GM18526 (cell line): ENCODE results near the gene ZC3H7A.

Source experiments
- POLR2A ChIP-seq: IDR thresholded peaks from 3 replicates; pipeline ENCODE4 v1.6.1; 2011; ENCODE audit not compliant: insufficient read length; ENCODE audit errors: extremely low read depth

The ZC3H7A gene

DNA sequence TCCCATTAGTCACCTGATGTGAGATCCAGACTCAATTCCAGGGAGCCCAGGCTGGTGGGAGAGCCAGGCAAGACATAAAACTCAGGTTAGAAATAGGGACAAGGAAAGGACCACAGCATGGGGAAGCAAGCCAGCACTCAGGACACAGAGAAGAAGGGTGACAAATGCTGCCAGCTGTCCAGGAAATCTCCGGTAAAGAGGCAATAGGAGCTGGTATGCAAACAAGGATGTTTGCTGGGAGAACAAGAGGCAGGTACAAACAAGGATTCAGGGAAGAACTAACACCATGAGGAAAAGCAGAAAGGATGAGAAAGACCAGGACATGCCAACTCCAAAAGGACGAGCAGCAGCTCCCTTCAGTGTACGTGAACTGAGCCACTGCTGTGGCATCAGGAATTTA is 44.2 kb downstream of the ZC3H7A start:
- no peak for TF ChIP-seq POLR2A

DNA sequence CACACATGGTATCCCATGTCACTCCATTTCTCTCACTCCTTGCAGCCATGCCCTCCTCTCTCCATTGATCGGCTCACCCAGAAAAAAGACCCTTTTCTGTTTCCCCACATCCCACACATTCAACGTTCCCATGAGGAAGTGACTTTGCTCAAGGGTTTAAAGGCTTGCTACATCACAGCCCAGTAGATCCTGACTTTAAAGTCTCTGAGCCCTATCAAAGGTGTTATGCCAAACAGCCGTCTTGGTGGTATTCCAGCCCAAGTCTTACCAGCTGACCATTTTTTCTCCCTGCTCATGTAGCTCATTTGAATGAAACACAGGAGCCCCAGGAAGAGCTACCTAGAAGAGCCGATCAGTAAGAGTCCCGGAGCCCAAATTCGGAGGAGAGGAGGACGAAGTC is 47.0 kb downstream of the ZC3H7A start:
- no peak for TF ChIP-seq POLR2A

DNA sequence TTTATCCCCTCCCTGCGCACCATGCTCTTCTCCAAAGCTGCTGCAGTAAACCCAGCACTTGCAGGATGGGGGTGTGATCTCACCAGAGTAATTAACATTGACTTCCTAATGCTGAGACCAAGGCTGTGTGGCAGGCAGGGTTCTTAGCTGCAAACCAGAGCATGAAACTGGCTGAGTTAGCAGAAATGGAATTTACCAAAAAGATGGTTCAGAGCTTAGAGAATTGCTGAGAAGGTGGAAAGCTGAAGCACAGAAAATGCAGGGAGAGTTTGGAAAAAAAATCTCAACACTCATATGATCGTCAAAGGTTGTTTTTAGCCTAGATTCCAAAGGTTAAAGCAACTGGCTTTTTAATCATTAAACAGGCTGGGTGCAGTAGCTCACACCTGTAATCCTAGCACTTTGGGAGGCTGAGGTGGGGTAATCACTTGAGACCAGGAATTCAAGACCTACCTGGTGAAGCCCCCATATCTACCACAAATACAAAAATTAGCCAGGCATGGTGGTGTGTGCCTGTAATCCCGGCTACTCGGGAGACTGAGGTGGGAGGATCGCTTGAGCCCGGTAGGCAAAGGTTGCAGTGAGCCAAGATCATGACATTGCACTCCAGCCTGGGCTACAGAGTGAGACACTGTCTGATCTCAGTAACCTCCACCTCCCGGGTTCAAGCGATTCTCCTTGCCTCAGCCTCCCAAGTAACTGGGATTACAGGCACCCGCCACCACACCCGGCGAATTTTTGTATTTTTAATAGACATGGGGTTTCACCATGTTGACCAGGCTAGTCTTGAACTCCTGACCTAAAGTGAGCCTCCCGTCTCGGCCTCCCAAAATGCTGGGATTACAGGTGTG is 48.4 kb downstream of the ZC3H7A start:
- TF ChIP-seq POLR2A = no peak

DNA sequence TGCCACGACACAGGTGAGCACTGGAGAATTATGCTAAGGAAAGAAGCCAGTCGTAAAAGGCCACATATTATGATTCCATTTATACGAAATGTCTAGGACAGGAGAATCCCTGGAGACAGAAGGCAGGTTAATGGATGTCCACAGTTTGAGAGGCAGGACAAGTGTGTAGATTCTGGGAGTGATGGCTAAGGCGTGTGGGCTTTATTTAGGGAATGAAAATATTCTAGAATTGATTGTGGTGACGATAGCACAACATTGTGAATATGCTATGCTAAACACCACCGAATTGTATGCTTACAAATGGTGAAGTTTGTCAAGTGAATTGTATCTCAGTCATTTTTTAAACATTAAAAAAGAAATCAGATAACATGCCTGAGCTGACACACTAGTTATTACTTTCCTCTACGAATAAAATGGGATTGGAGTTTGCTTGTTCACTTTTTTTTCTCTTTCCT is 49.1 kb downstream of the ZC3H7A start:
- no peak for TF ChIP-seq POLR2A

DNA sequence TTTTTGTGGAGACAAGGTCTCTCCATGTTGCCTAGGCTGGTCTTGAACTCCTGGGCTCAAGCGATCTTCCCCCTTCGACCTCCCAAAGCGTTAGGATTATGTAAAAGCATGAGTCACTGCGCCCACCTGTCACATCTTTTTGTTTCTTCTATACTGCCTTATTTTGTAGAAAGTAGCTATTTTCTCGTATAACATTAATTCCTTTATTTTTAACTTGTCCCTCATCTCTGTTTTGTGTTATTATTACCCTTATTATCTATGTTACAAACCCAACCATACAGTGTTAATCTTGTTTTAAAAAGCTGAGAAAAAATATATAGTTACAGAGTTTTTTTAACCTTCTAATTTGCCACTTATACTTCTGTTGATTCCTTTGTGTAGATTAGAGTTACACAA is 53.0 kb downstream of the ZC3H7A start:
- no peak for TF ChIP-seq POLR2A

DNA sequence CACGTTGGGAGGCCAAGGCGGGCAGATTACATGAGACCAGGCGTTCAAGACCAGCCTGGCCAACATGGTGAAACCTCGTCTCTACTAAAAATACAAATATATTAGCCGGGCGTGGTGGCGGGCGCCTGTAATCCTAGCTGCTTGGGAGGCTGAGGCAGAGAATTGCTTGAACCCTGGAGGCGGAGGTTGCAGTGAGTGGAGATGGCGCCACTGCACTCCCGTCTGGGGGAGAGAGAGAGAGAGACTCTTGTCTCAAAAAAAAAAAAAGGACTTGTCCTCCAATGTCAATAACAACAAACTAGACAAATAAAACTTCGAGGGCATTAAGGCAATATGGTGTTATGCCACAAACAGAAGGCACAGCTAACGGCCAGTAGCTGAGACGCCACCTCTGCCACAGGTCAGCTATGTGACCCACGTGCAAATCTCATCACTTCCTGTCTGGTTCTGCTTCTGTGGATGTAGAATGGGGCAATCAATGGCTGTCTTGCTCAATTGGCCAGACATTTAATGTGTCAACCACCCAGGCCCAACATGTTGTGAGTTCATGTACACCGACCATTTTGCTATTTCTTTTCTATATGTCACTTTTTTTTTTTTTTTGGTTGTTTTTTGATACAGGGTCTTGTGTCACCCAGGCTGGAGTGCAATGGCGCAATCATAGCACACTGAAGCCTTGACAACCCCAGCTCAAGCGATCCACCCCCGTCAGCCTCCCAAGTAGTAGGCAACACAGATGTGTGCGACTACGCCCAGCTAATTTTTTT is 53.6 kb downstream of the ZC3H7A start:
- no peak for TF ChIP-seq POLR2A

DNA sequence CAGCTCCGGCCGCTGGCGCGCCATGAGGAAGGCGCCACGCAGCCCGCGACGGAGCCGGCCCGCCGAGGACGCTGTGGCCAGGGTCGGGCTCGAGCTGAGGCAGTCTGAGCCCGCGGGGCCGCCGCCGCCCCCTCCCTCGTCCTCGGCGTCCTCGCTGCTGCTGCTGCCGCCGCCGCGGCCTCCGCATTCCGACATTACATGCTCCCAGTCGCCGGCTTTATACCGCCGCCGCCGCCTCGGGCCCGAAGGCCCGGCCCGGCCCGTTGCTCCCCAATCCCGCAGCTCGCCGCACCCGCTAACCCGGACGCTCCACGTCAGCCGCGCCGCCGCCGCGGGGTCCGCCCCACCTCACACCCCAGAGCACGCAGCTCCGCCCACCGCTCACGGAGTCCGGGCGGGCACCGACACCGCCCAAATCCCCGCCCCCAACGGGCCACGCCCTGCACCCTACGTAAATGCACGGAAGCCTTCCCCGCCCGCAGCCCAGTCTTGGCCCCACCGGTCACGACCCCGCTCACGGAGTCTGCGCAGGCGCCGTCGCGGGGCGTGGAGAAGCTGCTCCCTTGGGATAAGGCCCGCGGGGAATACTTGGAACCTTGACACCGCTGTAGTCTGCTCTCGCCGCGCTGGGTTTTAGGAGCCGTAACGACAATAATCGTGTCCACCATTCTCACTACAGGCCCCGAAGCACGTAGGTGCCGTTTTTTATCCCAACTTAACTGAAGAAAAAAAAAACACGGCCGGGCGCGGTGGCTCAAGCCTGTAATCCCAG is 54.3 kb downstream of the ZC3H7A start, which contains the start of gene TXNDC11:
Gene TXNDC11 (minus strand): TSS at position 322 of the 772 bp plus-strand sequence. CDS start 127 bp downstream, at position 195.
- peak; percentile 91 for TF ChIP-seq POLR2A

DNA sequence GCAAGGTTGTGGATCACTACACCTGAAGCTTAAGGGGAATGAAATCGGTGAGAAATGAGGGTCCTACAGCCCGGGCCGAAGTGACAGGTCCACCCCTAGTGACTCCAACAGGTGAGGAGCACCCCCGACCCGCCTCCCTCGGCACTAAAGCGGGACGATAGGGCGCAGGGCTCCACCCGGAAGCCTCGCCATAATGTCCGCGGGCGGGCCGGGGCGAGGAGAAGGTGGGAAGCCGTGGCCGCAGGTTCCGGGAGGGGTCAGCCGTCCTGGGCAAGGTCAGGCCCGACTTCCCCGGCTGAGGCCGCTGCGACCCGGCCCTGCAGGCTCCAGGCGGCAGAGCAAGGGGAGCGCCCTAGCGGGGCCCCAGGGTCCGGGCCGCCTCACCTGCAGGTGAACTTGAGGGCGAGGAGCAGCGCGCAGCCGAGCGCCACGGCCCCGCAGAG is 54.9 kb downstream of the ZC3H7A start:
- no peak for TF ChIP-seq POLR2A

DNA sequence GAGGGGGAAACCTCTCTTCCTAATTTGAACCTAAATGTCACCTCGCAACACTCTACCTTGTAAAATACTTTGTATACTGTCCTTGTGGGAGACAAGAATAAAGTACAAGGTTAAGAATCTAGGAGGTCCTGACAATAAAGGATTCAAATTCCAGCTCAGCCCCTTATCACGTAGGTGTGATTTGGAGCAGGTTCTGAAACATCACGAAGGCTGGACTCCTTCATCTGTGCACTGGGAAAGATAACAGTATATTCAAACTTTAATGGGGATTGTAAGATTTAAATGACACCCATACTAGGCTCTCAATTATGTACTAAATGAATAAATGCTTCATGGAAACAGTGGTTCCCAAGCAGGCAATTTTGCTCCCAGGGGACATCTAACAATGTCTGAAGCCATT is 56.5 kb downstream of the ZC3H7A start:
- no peak for TF ChIP-seq POLR2A

DNA sequence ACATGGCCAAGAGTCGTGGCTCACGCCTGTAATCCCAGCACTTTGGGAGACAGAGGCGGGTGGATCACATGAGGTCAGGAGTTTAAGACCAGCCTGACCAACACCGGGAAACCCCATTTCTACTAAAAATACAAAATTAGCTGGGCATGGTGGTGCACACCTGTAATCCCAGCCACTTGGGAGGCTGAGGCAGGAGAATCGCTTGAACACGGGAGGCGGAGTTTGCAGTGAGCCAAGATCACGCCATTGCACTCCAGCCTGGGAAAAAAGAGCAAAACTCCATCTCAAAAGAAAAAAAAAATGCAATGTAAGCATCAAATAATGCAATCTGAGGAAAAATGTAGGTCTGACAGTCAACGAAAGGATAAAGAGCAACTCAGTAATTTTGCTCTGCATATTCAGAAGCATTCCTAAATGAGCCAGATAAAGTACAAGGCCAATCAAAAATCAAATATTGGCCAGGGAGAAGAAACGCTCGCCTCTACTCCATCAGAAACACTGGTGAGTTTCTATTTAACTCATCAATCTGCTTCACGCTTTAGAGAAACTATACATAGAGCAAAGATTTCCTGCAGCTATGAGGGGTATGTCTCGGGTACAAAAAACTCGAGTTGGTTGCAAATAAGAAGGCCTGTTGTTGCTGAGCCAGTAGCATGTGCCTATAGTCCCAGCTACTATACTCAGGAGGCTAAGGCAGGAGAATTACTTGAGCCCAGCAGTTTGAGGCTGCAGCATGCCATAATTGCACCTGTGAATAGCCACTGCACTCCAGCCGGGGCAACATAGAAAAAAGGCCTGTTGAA is 58.1 kb downstream of the ZC3H7A start:
- no peak for TF ChIP-seq POLR2A

DNA sequence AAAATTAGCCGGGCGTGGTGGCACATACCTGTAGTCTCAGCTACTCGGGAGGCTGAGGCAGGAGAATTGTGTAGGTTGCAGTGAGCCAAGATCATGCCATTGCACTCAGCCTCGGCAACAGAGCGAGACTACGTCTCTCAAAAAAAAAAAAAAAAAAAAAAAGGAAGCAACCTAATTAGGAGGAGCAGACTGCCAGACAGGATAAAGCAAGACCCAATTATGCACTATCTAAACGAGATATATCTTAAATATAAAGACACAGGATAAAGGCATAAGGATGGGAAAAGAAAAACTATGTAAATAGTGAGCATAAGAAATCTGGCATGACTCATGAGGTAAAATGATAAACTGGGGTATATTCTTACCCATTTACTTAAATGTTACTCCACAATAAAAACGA is 59.3 kb downstream of the ZC3H7A start:
- TF ChIP-seq POLR2A = no peak

DNA sequence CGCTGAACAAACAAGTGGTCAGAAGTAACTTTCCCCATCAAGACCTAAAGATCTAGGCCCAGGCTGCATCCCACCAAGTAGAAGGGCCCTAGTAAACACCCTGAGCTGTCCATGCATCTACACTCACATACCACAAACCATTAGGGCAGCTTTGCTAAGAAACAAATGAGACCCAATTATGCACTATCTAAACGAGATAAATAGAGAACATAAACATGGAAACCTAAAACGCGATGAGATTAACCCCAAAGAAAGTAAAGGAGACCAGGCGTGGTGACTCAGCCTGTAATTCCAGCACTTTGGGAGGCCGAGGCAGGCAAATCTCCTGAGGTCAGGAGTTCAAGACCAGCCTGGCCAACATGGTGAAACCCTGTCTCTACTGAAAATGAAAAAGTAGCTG is 60.2 kb downstream of the ZC3H7A start:
- no peak for TF ChIP-seq POLR2A

DNA sequence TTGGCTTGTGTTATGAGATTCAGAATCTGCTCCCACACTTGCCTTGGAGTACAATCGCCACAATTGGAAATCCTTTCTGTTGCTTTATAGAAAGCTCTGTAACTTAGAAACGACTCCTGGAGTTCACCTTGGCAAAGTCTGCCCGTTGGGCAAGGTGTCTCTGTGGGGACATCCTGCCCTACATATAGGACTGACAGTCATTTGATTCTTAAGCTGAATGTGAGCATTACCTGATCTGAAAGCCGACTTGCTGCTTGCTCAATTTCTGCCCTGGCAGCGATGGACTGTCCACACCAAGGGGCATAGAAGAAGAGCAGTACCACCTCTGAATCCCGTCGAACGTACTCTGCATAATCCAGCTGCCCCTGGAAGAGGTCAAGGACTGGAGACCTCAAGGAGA is 61.3 kb downstream of the ZC3H7A start:
- no peak for TF ChIP-seq POLR2A

DNA sequence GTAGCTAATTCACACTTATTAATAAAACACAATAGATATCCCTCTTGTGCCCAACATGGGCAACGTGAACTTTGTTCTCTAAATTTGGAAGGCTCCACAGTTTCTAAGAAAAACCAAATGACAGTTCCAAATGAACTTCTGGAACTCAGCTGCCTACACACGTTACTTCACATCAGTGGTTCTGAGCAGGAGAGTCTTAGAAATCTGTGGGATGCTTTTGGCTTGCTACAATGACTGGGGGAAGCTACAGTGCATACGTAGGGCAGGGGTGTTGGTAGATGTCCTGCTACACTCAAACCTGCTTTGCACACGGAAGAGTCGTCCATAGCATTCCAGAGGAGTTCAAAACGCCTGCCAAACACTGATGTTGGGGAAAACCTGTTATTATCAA is 62.4 kb downstream of the ZC3H7A start:
- TF ChIP-seq POLR2A = no peak
